H9 (cell line): ENCODE data around the gene TIAM2. TPM values are rescaled to one million over a fixed set of nuclear protein-coding genes. Genes with fewer than 3 reads are reported as not detected.
"Not testable (repeated sequence)": the region's sequence is repeated elsewhere in the genome, so short reads cannot be mapped to it uniquely, and the experiment has no call there.

ENCODE experiments used
- DNase-seq: peaks from one replicate; pipeline ENCODE4 v3.0.0-alpha.2; 2017
- H2AFZ ChIP-seq: one replicate; pipeline ENCODE4 v1.6.1; 2013; ENCODE audit warnings: mild to moderate bottlenecking, low read length, control low read depth, moderate library complexity
- H2AK5ac ChIP-seq: 2 replicates; pipeline ENCODE4 v1.6.1; 2013; ENCODE audit warnings: low read length, control low read depth, mixed read lengths; ENCODE audit not compliant: insufficient read length
- H2BK120ac ChIP-seq: one replicate; pipeline ENCODE4 v1.6.1; 2013; ENCODE audit warnings: low read depth, mild to moderate bottlenecking, low read length, control low read depth, inconsistent platforms; ENCODE audit not compliant: poor library complexity, severe bottlenecking
- H2BK12ac ChIP-seq: 2 replicates; pipeline ENCODE4 v1.6.1; 2013; ENCODE audit warnings: low read length, control low read depth, mixed read lengths, low read depth; ENCODE audit not compliant: insufficient read length
- H2BK15ac ChIP-seq: 2 replicates; pipeline ENCODE4 v1.6.1; 2013; ENCODE audit warnings: low read depth, low read length, control low read depth
- H2BK20ac ChIP-seq: one replicate; pipeline ENCODE4 v1.6.1; 2013; ENCODE audit warnings: low read depth, mild to moderate bottlenecking, low read length, control low read depth, inconsistent platforms; ENCODE audit not compliant: poor library complexity, severe bottlenecking
- H2BK5ac ChIP-seq: 2 replicates; pipeline ENCODE4 v1.6.1; 2013; ENCODE audit warnings: low read length, control low read depth, mixed read lengths; ENCODE audit not compliant: insufficient read length
- H3K14ac ChIP-seq: 2 replicates; pipeline ENCODE4 v1.6.1; 2013; ENCODE audit warnings: low read length, control low read depth; ENCODE audit not compliant: insufficient read depth
- H3K18ac ChIP-seq: 2 replicates; pipeline ENCODE4 v1.6.1; 2013; ENCODE audit warnings: low read depth, mild to moderate bottlenecking, mixed read lengths, low read length, control low read depth; ENCODE audit not compliant: insufficient read length
- H3K23ac ChIP-seq: 2 replicates; pipeline ENCODE4 v1.6.1; 2013; ENCODE audit warnings: low read length, control low read depth, mixed read lengths, low read depth; ENCODE audit not compliant: insufficient read length
- H3K23me2 ChIP-seq: 2 replicates; pipeline ENCODE4 v1.6.1; 2013; ENCODE audit warnings: low read depth, mild to moderate bottlenecking, mixed read lengths, low read length, control low read depth; ENCODE audit not compliant: insufficient read length, poor library complexity, severe bottlenecking
- H3K27ac ChIP-seq: 2 replicates; pipeline ENCODE4 v1.5.1; 2013; ENCODE audit warnings: low read length, control low read depth, mixed read lengths, low read depth; ENCODE audit not compliant: insufficient read length
- H3K27me3 ChIP-seq: 2 replicates; pipeline ENCODE4 v1.6.1; 2013; ENCODE audit warnings: low read length, control low read depth, inconsistent platforms; ENCODE audit not compliant: insufficient read depth
- H3K4ac ChIP-seq: 2 replicates; pipeline ENCODE4 v1.6.1; 2013; ENCODE audit warnings: low read depth, mild to moderate bottlenecking, control low read depth, inconsistent platforms, low read length, moderate library complexity
- H3K4me1 ChIP-seq: 2 replicates; pipeline ENCODE4 v1.6.1; 2013; ENCODE audit warnings: low read length, control low read depth, inconsistent platforms; ENCODE audit not compliant: insufficient read depth
- H3K4me2 ChIP-seq: 2 replicates; pipeline ENCODE4 v1.6.1; 2013; ENCODE audit warnings: low read length, control low read depth, mixed read lengths; ENCODE audit not compliant: insufficient read length, insufficient read depth
- H3K56ac ChIP-seq: 2 replicates; pipeline ENCODE4 v1.6.1; 2013; ENCODE audit warnings: low read depth, mild to moderate bottlenecking, mixed read lengths, low read length, control low read depth; ENCODE audit not compliant: insufficient read length
- H3K79me1 ChIP-seq: 2 replicates; pipeline ENCODE4 v1.6.1; 2013; ENCODE audit warnings: low read depth, mild to moderate bottlenecking, moderate library complexity, low read length, control low read depth, inconsistent platforms; ENCODE audit not compliant: insufficient read depth, poor library complexity, severe bottlenecking
- H3K79me2 ChIP-seq: 2 replicates; pipeline ENCODE4 v1.6.1; 2013; ENCODE audit warnings: low read length, control low read depth, inconsistent platforms; ENCODE audit not compliant: insufficient read depth
- H3K9ac ChIP-seq: 2 replicates; pipeline ENCODE4 v1.6.1; 2013; ENCODE audit warnings: low read length, control low read depth, mixed read lengths; ENCODE audit not compliant: insufficient read length; ENCODE audit errors: extremely low read depth
- H3K9me3 ChIP-seq: one replicate; pipeline ENCODE4 v1.6.1; 2013; ENCODE audit warnings: low read depth, low read length, inconsistent platforms; ENCODE audit not compliant: control insufficient read depth
- H3T11ph ChIP-seq: one replicate; pipeline ENCODE4 v1.6.1; 2013; ENCODE audit warnings: mild to moderate bottlenecking, low read length, control low read depth, inconsistent platforms
- H4K20me1 ChIP-seq: one replicate; pipeline ENCODE4 v1.6.1; 2013; ENCODE audit not compliant: control insufficient read depth, insufficient read length, insufficient read depth
- H4K5ac ChIP-seq: 2 replicates; pipeline ENCODE4 v1.6.1; 2013; ENCODE audit warnings: low read depth, mild to moderate bottlenecking, mixed read lengths, low read length, control low read depth; ENCODE audit not compliant: insufficient read length
- H4K8ac ChIP-seq: replicated peaks from 2 replicates; pipeline ENCODE4 v1.6.1; 2013; ENCODE audit warnings: low read length, control low read depth, mixed read lengths, low read depth; ENCODE audit not compliant: insufficient read length
- H4K91ac ChIP-seq: 2 replicates; pipeline ENCODE4 v1.6.1; 2013; ENCODE audit warnings: low read depth, mild to moderate bottlenecking, moderate library complexity, mixed read lengths, low read length, control low read depth; ENCODE audit not compliant: insufficient read length
- H3K27ac Mint-ChIP-seq, 3 experiments: 2 replicates in 2 of 3; 3 replicates in 1 of 3; pipeline ENCODE4 v1.8.0; 2020 to 2021; ENCODE audit warnings: mixed read lengths in 3 of 3, mild to moderate bottlenecking in 1 of 3, moderate library complexity in 1 of 3
- H3K27me3 Mint-ChIP-seq: 2 replicates; pipeline ENCODE4 v1.8.0; 2021; ENCODE audit warnings: low read depth, mild to moderate bottlenecking, moderate library complexity, mixed read lengths
- H3K36me3 Mint-ChIP-seq, 3 experiments: 2 replicates in 2 of 3; 3 replicates in 1 of 3; pipeline ENCODE4 v1.8.0; 2020 to 2021; ENCODE audit warnings: low read depth in 3 of 3, mixed read lengths in 3 of 3; ENCODE audit not compliant: insufficient read depth in 1 of 3
- H3K4me1 Mint-ChIP-seq, 2 experiments: 2 replicates each; pipeline ENCODE4 v1.8.0; 2020; ENCODE audit warnings: mixed read lengths in 2 of 2
- H3K4me3 Mint-ChIP-seq, 2 experiments: 2 replicates in 1 of 2; 3 replicates in 1 of 2; pipeline ENCODE4 v1.8.0; 2020 to 2021; ENCODE audit warnings: mild to moderate bottlenecking in 2 of 2, mixed read lengths in 2 of 2, moderate library complexity in 1 of 2
- H3K9me3 Mint-ChIP-seq, 2 experiments: 2 replicates in 1 of 2; 3 replicates in 1 of 2; pipeline ENCODE4 v1.8.0; 2020; ENCODE audit warnings: mild to moderate bottlenecking in 2 of 2, mixed read lengths in 2 of 2, moderate library complexity in 1 of 2
- CTCF ChIP-seq: fragments of 200-600 bp; sonication (generic); conservative IDR thresholded peaks from 3 replicates; pipeline ENCODE4 v1.8.0; 2021; ENCODE audit warnings: antibody characterized with exemption, mild to moderate bottlenecking
- WGBS: extraction: QIAGEN DNeasy Blood & Tissue Kit; methylation state at CpG from one replicate; pipeline ENCODE4 v1.1.7; 2013; ENCODE audit warnings: missing lambda C conversion rate, low lambda C conversion rate, mixed read lengths; ENCODE audit not compliant: insufficient read length; ENCODE audit errors: extremely low coverage; 5-methylcytosine and 5-hydroxymethylcytosine counted together
- total RNA-seq: library from RNA; stranded (reverse); gene quantifications from 2 replicates; pipeline ENCODE4 v1.2.1, GENCODE V29; 2021

Gene TIAM2
- total RNA-seq, 1 experiment from 2014 or later, result 6.3 TPM

GRCh38 chr6:155268088-155268867, 273.2 kb downstream of the TIAM2 start:
- H3K4ac ChIP-seq, H3K27me3 ChIP-seq, H4K5ac ChIP-seq, H3K79me1 ChIP-seq, H3K4me3 Mint-ChIP-seq, H3T11ph ChIP-seq, H3K9me3 ChIP-seq, H2AK5ac ChIP-seq, H2BK15ac ChIP-seq, H2BK12ac ChIP-seq, H3K27ac ChIP-seq, H3K4me2 ChIP-seq, DNase-seq, H3K23me2 ChIP-seq, H3K9ac ChIP-seq, H2BK20ac ChIP-seq, H2BK120ac ChIP-seq, H3K27me3 Mint-ChIP-seq, H3K18ac ChIP-seq, H3K23ac ChIP-seq, H4K8ac ChIP-seq, H3K14ac ChIP-seq, H2AFZ ChIP-seq, H3K56ac ChIP-seq, H3K9me3 Mint-ChIP-seq, H3K79me2 ChIP-seq, H2BK5ac ChIP-seq, H4K91ac ChIP-seq, H4K20me1 ChIP-seq, H3K4me1 ChIP-seq: not testable (repeated sequence)
- WGBS, result no CpG with 5 or more reads among the region's 5 CpGs
- TF ChIP-seq CTCF, result peak; percentile 69
- peak overlapping the region in 2 of 3 experiments; percentile 21 to 54; a peak in 5 of 7 replicates for H3K27ac Mint-ChIP-seq
- peaks cover 23 to 45% (median 28%) of the 10 kb centered on the region in 3 experiments for H3K36me3 Mint-ChIP-seq
- peaks cover 17 to 24% of the 10 kb centered on the region in 2 experiments for H3K4me1 Mint-ChIP-seq
